Measurements from ENCODE around the gene PTPN1.

DNA sequence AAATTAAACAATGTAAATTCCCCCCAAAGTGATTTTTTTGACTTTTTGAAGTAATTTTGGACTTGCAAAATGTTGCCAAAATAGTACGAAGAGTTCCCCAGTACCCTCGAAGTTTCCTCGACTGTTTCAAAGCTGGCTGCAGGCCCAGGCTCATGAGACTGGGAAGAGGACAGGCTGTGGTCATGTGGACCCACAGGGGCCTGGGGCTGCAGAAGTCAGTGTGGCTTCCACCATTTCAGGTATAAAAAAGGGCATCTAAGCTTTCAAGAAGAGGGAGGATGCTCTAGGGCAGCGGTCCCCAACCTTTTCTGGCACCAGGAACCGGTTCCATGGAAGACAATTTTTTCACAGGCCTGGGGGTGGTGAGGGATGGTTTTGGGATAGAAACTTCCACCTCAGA, 75.0 kb downstream of the PTPN1 start:
- TF ChIP-seq, protein P1, sequence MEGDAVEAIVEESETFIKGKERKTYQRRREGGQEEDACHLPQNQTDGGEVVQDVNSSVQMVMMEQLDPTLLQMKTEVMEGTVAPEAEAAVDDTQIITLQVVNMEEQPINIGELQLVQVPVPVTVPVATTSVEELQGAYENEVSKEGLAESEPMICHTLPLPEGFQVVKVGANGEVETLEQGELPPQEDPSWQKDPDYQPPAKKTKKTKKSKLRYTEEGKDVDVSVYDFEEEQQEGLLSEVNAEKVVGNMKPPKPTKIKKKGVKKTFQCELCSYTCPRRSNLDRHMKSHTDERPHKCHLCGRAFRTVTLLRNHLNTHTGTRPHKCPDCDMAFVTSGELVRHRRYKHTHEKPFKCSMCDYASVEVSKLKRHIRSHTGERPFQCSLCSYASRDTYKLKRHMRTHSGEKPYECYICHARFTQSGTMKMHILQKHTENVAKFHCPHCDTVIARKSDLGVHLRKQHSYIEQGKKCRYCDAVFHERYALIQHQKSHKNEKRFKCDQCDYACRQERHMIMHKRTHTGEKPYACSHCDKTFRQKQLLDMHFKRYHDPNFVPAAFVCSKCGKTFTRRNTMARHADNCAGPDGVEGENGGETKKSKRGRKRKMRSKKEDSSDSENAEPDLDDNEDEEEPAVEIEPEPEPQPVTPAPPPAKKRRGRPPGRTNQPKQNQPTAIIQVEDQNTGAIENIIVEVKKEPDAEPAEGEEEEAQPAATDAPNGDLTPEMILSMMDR (IDR thresholded peaks at IDR 0.05; ENCODE audit: low read depth, low read length, poor library complexity, severe bottlenecking): no peak
- no peak for TF ChIP-seq EZH2phosphoT487 (IDR thresholded peaks at IDR 0.05; ENCODE audit: borderline replicate concordance, low read length)

All from DOHH2 (cell line).